ENCODE results near the gene PHACTR4. TPM values are rescaled to one million over a fixed set of nuclear protein-coding genes. Genes with fewer than 3 reads are reported as not detected.

Gene PHACTR4
- total and polyA plus RNA-seq, 2 donors (not counting 3 experiments of a cell fraction or from before 2014, with no cell fraction given) = 25.4 to 61.0 TPM

GRCh38 chr1:28451011-28451410 lies 81.5 kb downstream of the PHACTR4 start:
- DNase-seq (ENCODE audit: low read depth, low spot score) = no peak
- Histone ChIP-seq H3K9ac (replicated peaks; ENCODE audit: extremely low read depth, insufficient read depth, low read length) (no peak overlapping the region), H4K20me1 (replicated peaks; ENCODE audit: control insufficient read depth, extremely low read depth, insufficient read depth, low read length) (no peaks in the 10 kb centered on the region), H3K4me1 (ENCODE audit: control insufficient read depth, extremely low read depth, insufficient read depth, low read length) (peaks cover 35% of the 10 kb centered on the region), H3K4me3 (replicated peaks in 1 of 3; ENCODE audit: insufficient read depth in 1 of 3, low read depth in 1 of 3, low read length in 3 of 3) (no peak overlapping the region), H3K9me3 (replicated peaks; ENCODE audit: control insufficient read depth, insufficient read depth, low read length) (no peaks in the 10 kb centered on the region), H3K4me2 (ENCODE audit: insufficient read depth, low read length) (no peak overlapping the region), H3K36me3 (ENCODE audit: control insufficient read depth in 2 of 2, extremely low read depth in 1 of 2, insufficient read depth in 2 of 2, low read length in 2 of 2) (no peaks in the 10 kb centered on the region), H3K9me1 (replicated peaks; ENCODE audit: control insufficient read depth, extremely low read depth, insufficient read depth, low read length) (no peaks in the 10 kb centered on the region), H3K79me2 (ENCODE audit: control insufficient read depth, insufficient read depth, low read length) (peaks cover 16% of the 10 kb centered on the region), H3K27ac (ENCODE audit: insufficient read depth, low read depth, low read length) (no peak overlapping the region), H3K27me3 (ENCODE audit: control insufficient read depth in 2 of 2, insufficient read depth in 2 of 2, low read length in 2 of 2) (no peaks in the 10 kb centered on the region), H2AFZ (ENCODE audit: low read depth, low read length) (no peak overlapping the region)
- BruUV-seq (replicated peaks) = no TSS peak
- ChIA-PET POLR2A (interaction anchor here (1.0 kb wide), 1 partner anchor 13 kb away, joined by 5 read pairs; no protein-coding TSS in a partner anchor), CTCF (interaction anchor here (0.6 to 1.0 kb wide), 3 partner anchors 18 to 41 kb away, joined by 3 to 5 read pairs (median 3); no protein-coding TSS in a partner anchor)
- no peak for FAIRE-seq
- dilution Hi-C loops (cut with MboI; ENCODE audit: extremely low pct_ligation_motif_present, low sequenced_read_pairs) (no loop called here), intact Hi-C loops (cut with micrococcal nuclease) (no loop called here)
- TF ChIP-seq POLR2A (IDR thresholded peaks at IDR 0.05; ENCODE audit: low read depth, low read length) (no peak), MYC (IDR thresholded peaks at IDR 0.05; ENCODE audit: low read depth, low read length) (no peak), GATA2 (IDR thresholded peaks at IDR 0.05; ENCODE audit: insufficient read depth, insufficient read length, low read depth, low read length) (no peak), EZH2 (IDR thresholded peaks at IDR 0.05; ENCODE audit: borderline replicate concordance, low read depth, low read length, severe bottlenecking) (no peak), FOS (IDR thresholded peaks at IDR 0.05; ENCODE audit: borderline replicate concordance, insufficient read depth, low read length) (no peak), POLR2AphosphoS5 (IDR thresholded peaks at IDR 0.05; ENCODE audit: insufficient read depth, low read depth, low read length) (no peak), JUN (IDR thresholded peaks at IDR 0.05; ENCODE audit: borderline replicate concordance, insufficient read depth, insufficient read length, low read depth) (no peak)
- TF ChIP-seq, protein P1, sequence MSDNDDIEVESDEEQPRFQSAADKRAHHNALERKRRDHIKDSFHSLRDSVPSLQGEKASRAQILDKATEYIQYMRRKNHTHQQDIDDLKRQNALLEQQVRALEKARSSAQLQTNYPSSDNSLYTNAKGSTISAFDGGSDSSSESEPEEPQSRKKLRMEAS (IDR thresholded peaks at IDR 0.05; ENCODE audit: insufficient read depth, insufficient read length) = no peak
- TF ChIP-seq, protein P2, sequence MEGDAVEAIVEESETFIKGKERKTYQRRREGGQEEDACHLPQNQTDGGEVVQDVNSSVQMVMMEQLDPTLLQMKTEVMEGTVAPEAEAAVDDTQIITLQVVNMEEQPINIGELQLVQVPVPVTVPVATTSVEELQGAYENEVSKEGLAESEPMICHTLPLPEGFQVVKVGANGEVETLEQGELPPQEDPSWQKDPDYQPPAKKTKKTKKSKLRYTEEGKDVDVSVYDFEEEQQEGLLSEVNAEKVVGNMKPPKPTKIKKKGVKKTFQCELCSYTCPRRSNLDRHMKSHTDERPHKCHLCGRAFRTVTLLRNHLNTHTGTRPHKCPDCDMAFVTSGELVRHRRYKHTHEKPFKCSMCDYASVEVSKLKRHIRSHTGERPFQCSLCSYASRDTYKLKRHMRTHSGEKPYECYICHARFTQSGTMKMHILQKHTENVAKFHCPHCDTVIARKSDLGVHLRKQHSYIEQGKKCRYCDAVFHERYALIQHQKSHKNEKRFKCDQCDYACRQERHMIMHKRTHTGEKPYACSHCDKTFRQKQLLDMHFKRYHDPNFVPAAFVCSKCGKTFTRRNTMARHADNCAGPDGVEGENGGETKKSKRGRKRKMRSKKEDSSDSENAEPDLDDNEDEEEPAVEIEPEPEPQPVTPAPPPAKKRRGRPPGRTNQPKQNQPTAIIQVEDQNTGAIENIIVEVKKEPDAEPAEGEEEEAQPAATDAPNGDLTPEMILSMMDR (IDR thresholded peaks at IDR 0.05; ENCODE audit: extremely low read depth in 1 of 2, insufficient read depth in 1 of 2, low read depth in 1 of 2, low read length in 2 of 2) = no peak

Data from endothelial cell of umbilical vein (primary cell).